ENCODE measurements around the gene BAZ2B.
A peak's percentile ranks its signal among the peaks of the same experiment; 100 is the strongest.

The BAZ2B gene

GRCh38 chr2:159292157-159292556 is 324.2 kb downstream of the BAZ2B start:
- peak; percentile 45 for DNase-seq

- DNase-seq, result peak; percentile 27
These were observed 325.9 kb downstream of the BAZ2B start for GRCh38 chr2:159290289-159290907.

- no peak for DNase-seq
These were observed 328.6 kb downstream of the BAZ2B start for GRCh38 chr2:159287733-159288132.

- DNase-seq, result peak; percentile 99
These were observed 329.5 kb downstream of the BAZ2B start for GRCh38 chr2:159286709-159287441.

- peak; percentile 71 for DNase-seq
These were observed 330.2 kb downstream of the BAZ2B start, which contains the start of gene WDSUB1 for GRCh38 chr2:159285929-159286708. Gene WDSUB1 (minus strand): TSS chr2:159286703. CDS start chr2:159283069, 3,634 bp downstream.

GRCh38 chr2:159285433-159285832 is 330.9 kb downstream of the BAZ2B start:
- no peak for DNase-seq

- no peak for DNase-seq
These were observed 332.8 kb downstream of the BAZ2B start for GRCh38 chr2:159283529-159283928.

GRCh38 chr2:159281002-159281401 is 335.3 kb downstream of the BAZ2B start:
- no peak for DNase-seq

- no peak for DNase-seq
These were observed 336.6 kb downstream of the BAZ2B start for GRCh38 chr2:159279700-159280099.

GRCh38 chr2:159275111-159275510 is 341.2 kb downstream of the BAZ2B start:
- DNase-seq, result no peak

- DNase-seq, result no peak
These were observed 344.2 kb downstream of the BAZ2B start for GRCh38 chr2:159272156-159272555.

GRCh38 chr2:159270744-159271379 is 345.5 kb downstream of the BAZ2B start:
- DNase-seq, result no peak
